Type B pancreatic cell (in vitro differentiated cells): Measurements from ENCODE around the gene NIM1K. TPM values are rescaled to one million over a fixed set of nuclear protein-coding genes. Genes with fewer than 3 reads are reported as not detected.

ENCODE experiments used
- DNase-seq: peaks from one replicate; pipeline ENCODE4 v3.0.0; 2021; ENCODE audit warnings: mixed read lengths; ENCODE audit not compliant: unreplicated experiment; ENCODE audit errors: extremely low spot score
- H3K27ac Mint-ChIP-seq: 2 replicates; pipeline ENCODE4 v1.8.0; 2021; ENCODE audit warnings: mild to moderate bottlenecking, mixed read lengths
- H3K27me3 Mint-ChIP-seq: 2 replicates; pipeline ENCODE4 v1.8.0; 2021; ENCODE audit warnings: mixed read lengths
- H3K36me3 Mint-ChIP-seq: 2 replicates; pipeline ENCODE4 v1.8.0; 2021; ENCODE audit warnings: mixed read lengths
- H3K4me1 Mint-ChIP-seq: one replicate; pipeline ENCODE4 v1.8.0; 2021; ENCODE audit warnings: mixed read lengths; ENCODE audit not compliant: unreplicated experiment
- H3K4me3 Mint-ChIP-seq: 2 replicates; pipeline ENCODE4 v1.8.0; 2021; ENCODE audit warnings: mild to moderate bottlenecking, mixed read lengths
- H3K9me3 Mint-ChIP-seq: 2 replicates; pipeline ENCODE4 v1.8.0; 2021; ENCODE audit warnings: mixed read lengths
- CTCF ChIP-seq: fragments of 200-600 bp; sonication (generic); conservative IDR thresholded peaks from 2 replicates; pipeline ENCODE4 v1.5.0; 2021; ENCODE audit warnings: antibody characterized with exemption, mild to moderate bottlenecking
- total RNA-seq: library from RNA; stranded (reverse); gene quantifications from 2 replicates; pipeline ENCODE4 v1.2.1, GENCODE V29; 2021; ENCODE audit warnings: low replicate concordance

Gene NIM1K
- total RNA-seq, 1 donor from 2014 or later: 0.43 TPM

- Mint-ChIP-seq H3K27ac (no peak overlapping the region), H3K27me3 (no peaks in the 10 kb centered on the region), H3K9me3 (no peaks in the 10 kb centered on the region), H3K36me3 (peaks cover 27% of the 10 kb centered on the region), H3K4me1 (no peaks in the 10 kb centered on the region), H3K4me3 (no peak overlapping the region)
- no peak for TF ChIP-seq CTCF
- no peak for DNase-seq
These were observed 95.5 kb downstream of the NIM1K start for GRCh38 chr5:43287493-43287892.

- Mint-ChIP-seq H3K36me3 (peaks cover 27% of the 10 kb centered on the region), H3K9me3 (no peaks in the 10 kb centered on the region), H3K4me3 (no peak overlapping the region), H3K27ac (no peak overlapping the region), H3K4me1 (no peaks in the 10 kb centered on the region), H3K27me3 (no peaks in the 10 kb centered on the region)
- DNase-seq: no peak
- TF ChIP-seq CTCF: no peak
These were observed 96.3 kb downstream of the NIM1K start for GRCh38 chr5:43288269-43288831.

- no peaks in the 10 kb centered on the region for H3K27me3 Mint-ChIP-seq
- no peaks in the 10 kb centered on the region for H3K4me1 Mint-ChIP-seq
- TF ChIP-seq CTCF: no peak
- no peaks in the 10 kb centered on the region for H3K9me3 Mint-ChIP-seq
- DNase-seq: no peak
- no peak overlapping the region for H3K4me3 Mint-ChIP-seq
- peaks cover 40% of the 10 kb centered on the region for H3K36me3 Mint-ChIP-seq
- no peak overlapping the region for H3K27ac Mint-ChIP-seq
These were observed 98.7 kb downstream of the NIM1K start for GRCh38 chr5:43290726-43291125.

- H3K27me3 Mint-ChIP-seq: no peaks in the 10 kb centered on the region
- no peak for DNase-seq
- H3K9me3 Mint-ChIP-seq: no peaks in the 10 kb centered on the region
- no peaks in the 10 kb centered on the region for H3K4me1 Mint-ChIP-seq
- no peak overlapping the region for H3K4me3 Mint-ChIP-seq
- TF ChIP-seq CTCF: no peak
- H3K27ac Mint-ChIP-seq: no peak overlapping the region
- peaks cover 45% of the 10 kb centered on the region for H3K36me3 Mint-ChIP-seq
These were observed 102.2 kb downstream of the NIM1K start for GRCh38 chr5:43294226-43294625.

- H3K36me3 Mint-ChIP-seq: peaks cover 45% of the 10 kb centered on the region
- no peak for DNase-seq
- no peaks in the 10 kb centered on the region for H3K9me3 Mint-ChIP-seq
- H3K4me3 Mint-ChIP-seq: no peak overlapping the region
- H3K4me1 Mint-ChIP-seq: no peaks in the 10 kb centered on the region
- H3K27me3 Mint-ChIP-seq: no peaks in the 10 kb centered on the region
- TF ChIP-seq CTCF: no peak
- no peak overlapping the region for H3K27ac Mint-ChIP-seq
These were observed 103.2 kb downstream of the NIM1K start for GRCh38 chr5:43295202-43295601.

- H3K4me1 Mint-ChIP-seq: peaks cover 3% of the 10 kb centered on the region
- peaks cover 45% of the 10 kb centered on the region for H3K36me3 Mint-ChIP-seq
- DNase-seq: no peak
- H3K27me3 Mint-ChIP-seq: no peaks in the 10 kb centered on the region
- no peaks in the 10 kb centered on the region for H3K9me3 Mint-ChIP-seq
- H3K27ac Mint-ChIP-seq: no peak overlapping the region
- no peak for TF ChIP-seq CTCF
- H3K4me3 Mint-ChIP-seq: no peak overlapping the region
These were observed 104.8 kb downstream of the NIM1K start for GRCh38 chr5:43296835-43297234.
